HEK293T (cell line): ENCODE results near the gene NXPH2.

Experiments
- ARNT ChIP-seq: fragments of 450-650 bp; IDR thresholded peaks from 2 replicates; pipeline ENCODE4 v1.6.1; 2017; ENCODE audit warnings: mild to moderate bottlenecking
- BHLHE40 ChIP-seq: fragments of 450-650 bp; IDR thresholded peaks from 2 replicates; pipeline ENCODE4 v1.6.1; 2016; ENCODE audit warnings: mild to moderate bottlenecking, moderate library complexity, borderline replicate concordance
- CTBP1 ChIP-seq: fragments of 450-650 bp; IDR thresholded peaks from 2 replicates; pipeline ENCODE4 v1.6.1; 2016; ENCODE audit warnings: borderline replicate concordance
- ELF4 ChIP-seq: fragments of 450-650 bp; IDR thresholded peaks from 2 replicates; pipeline ENCODE4 v1.6.1; 2017; ENCODE audit warnings: antibody characterized with exemption
- FOXA1 ChIP-seq: fragments of 450-650 bp; IDR thresholded peaks from 2 replicates; pipeline ENCODE4 v1.6.1; 2016; ENCODE audit warnings: mild to moderate bottlenecking
- FOXK2 ChIP-seq: fragments of 450-650 bp; IDR thresholded peaks from 2 replicates; pipeline ENCODE4 v1.6.1; 2016; ENCODE audit warnings: mild to moderate bottlenecking
- FOXM1 ChIP-seq: fragments of 450-650 bp; IDR thresholded peaks from 2 replicates; pipeline ENCODE4 v1.6.1; 2017; ENCODE audit warnings: mild to moderate bottlenecking, borderline replicate concordance
- NFRKB ChIP-seq: fragments of 450-650 bp; IDR thresholded peaks from 2 replicates; pipeline ENCODE4 v1.6.1; 2016; ENCODE audit warnings: mild to moderate bottlenecking, moderate library complexity
- SP1 ChIP-seq: fragments of 450-650 bp; IDR thresholded peaks from 2 replicates; pipeline ENCODE4 v1.6.1; 2017
- SUZ12 ChIP-seq: fragments of 450-650 bp; IDR thresholded peaks from 2 replicates; pipeline ENCODE4 v1.6.1; 2016; ENCODE audit warnings: mild to moderate bottlenecking
- TARDBP ChIP-seq: fragments of 450-650 bp; IDR thresholded peaks from 2 replicates; pipeline ENCODE4 v1.6.1; 2016
- ZNF384 ChIP-seq: fragments of 450-650 bp; IDR thresholded peaks from 2 replicates; pipeline ENCODE4 v1.6.1; 2016

GRCh38 chr2:138779406-138779780, 797 bp downstream of the NXPH2 start:
- TF ChIP-seq ARNT = no peak
- TF ChIP-seq NFRKB = no peak
- no peak for TF ChIP-seq BHLHE40
- TF ChIP-seq SUZ12 = no peak
- no peak for TF ChIP-seq ELF4
- TF ChIP-seq FOXM1 = no peak
- no peak for TF ChIP-seq ZNF384
- no peak for TF ChIP-seq TARDBP
- no peak for TF ChIP-seq SP1
- no peak for TF ChIP-seq FOXK2
- no peak for TF ChIP-seq FOXA1
- no peak for TF ChIP-seq CTBP1
